Cardiac muscle cell (in vitro differentiated cells and primary cell): ENCODE data around the gene LYPD5. TPM values are rescaled to one million over a fixed set of nuclear protein-coding genes. Genes with fewer than 3 reads are reported as not detected.
A peak's percentile ranks its signal among the peaks of the same experiment; 100 is the strongest.

Experiments used
- DNase-seq, 2 donors: peaks; one replicate each; pipeline versions ENCODE4 v3.0.0 to v3.0.0-alpha.2; 2010 to 2017; ENCODE audit warnings: low read depth in 1 of 2, low spot score in 1 of 2
- H3K27ac ChIP-seq: fragments of 200-600 bp; sonication (generic); 2 replicates; pipeline ENCODE4 v1.5.1; 2016
- H3K27me3 ChIP-seq: fragments of 200-600 bp; sonication (generic); 2 replicates; pipeline ENCODE4 v1.6.0; 2016; ENCODE audit warnings: control low read depth
- H3K36me3 ChIP-seq: fragments of 200-600 bp; sonication (generic); 2 replicates; pipeline ENCODE4 v1.5.1; 2016; ENCODE audit warnings: control low read depth
- H3K4me1 ChIP-seq: fragments of 200-600 bp; sonication (generic); 2 replicates; pipeline ENCODE4 v1.8.1; 2017; ENCODE audit warnings: low read depth, mild to moderate bottlenecking, mixed run types
- H3K4me3 ChIP-seq: fragments of 200-600 bp; sonication (generic); 2 replicates; pipeline ENCODE4 v1.5.1; 2016; ENCODE audit warnings: mild to moderate bottlenecking
- H3K9me3 ChIP-seq: fragments of 200-600 bp; sonication (generic); 2 replicates; pipeline ENCODE4 v1.5.1; 2017; ENCODE audit warnings: low read depth, mild to moderate bottlenecking, control low read depth
- polyA plus RNA-seq: library from polyadenylated mRNA; unstranded; fragments of >200 nt; fragmentation: Nextera tagmentation; extraction: Ambion mirVana; gene quantifications from 2 replicates; pipeline ENCODE4 v1.2.1, GENCODE V29; 2016
- total RNA-seq: library from RNA; depleted of rRNA; stranded (reverse); fragments of >200 nt; gene quantifications from 2 replicates; pipeline ENCODE4 v1.2.3, GENCODE V29; 2016
- TF ChIP-seq, protein P1 (sequence below): IDR thresholded peaks from 2 replicates; pipeline ENCODE4 v1.5.1; 2012; ENCODE audit warnings: low read depth, mild to moderate bottlenecking, low read length

LYPD5 gene
- 0.11 TPM in 1 of 2 replicates, not detected in the other for total RNA-seq
- 0.56 TPM in 1 of 2 replicates, not detected in the other for polyA plus RNA-seq

DNA sequence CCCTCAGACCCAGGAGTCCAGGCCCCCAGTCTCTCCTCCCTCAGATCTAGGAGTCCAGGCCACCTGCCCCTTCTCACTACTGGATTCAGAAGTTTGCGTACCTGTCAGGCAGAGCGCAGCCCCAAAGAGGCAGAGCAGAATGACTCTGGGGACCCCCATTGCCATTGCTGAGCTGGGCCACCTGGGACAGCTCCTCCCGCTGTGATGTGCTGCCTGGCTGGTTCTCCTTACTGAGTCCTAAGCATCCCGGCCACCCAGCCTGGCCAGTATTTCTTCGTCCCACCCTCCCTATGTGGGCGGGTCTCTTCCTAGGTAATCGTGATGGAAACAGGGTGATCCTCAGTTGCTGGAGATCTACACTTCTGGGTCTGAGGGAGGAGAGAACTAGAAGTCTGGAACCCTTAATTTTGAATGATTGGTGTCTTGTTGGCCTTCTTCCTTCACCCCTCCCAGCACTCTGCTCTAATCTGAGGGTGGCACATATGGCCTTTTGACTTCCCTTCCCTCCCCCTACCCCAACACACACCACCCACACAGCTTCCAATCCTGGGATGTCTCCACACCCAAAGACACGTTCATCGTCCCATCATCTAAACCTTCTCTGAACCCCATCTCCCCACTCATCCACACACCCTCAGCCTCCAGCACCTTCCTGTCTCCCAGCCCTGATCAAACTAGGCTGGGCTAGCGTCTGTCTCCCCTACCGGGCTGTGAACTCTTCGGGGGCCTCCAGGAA, at the start of gene LYPD5:
Gene LYPD5 (minus strand): TSS at position 232 of the 736 bp plus-strand sequence. CDS start 67 bp downstream, at position 165.
- Histone ChIP-seq H3K4me3 (no peak within 1 kb of the TSS), H3K36me3 (no peaks in the 10 kb centered on the region), H3K27ac (no peak within 1 kb of the TSS), H3K4me1 (no peaks in the 10 kb centered on the region), H3K27me3 (peaks cover 33% of the 10 kb centered on the region), H3K9me3 (no peaks in the 10 kb centered on the region)
- TF ChIP-seq, protein P1, sequence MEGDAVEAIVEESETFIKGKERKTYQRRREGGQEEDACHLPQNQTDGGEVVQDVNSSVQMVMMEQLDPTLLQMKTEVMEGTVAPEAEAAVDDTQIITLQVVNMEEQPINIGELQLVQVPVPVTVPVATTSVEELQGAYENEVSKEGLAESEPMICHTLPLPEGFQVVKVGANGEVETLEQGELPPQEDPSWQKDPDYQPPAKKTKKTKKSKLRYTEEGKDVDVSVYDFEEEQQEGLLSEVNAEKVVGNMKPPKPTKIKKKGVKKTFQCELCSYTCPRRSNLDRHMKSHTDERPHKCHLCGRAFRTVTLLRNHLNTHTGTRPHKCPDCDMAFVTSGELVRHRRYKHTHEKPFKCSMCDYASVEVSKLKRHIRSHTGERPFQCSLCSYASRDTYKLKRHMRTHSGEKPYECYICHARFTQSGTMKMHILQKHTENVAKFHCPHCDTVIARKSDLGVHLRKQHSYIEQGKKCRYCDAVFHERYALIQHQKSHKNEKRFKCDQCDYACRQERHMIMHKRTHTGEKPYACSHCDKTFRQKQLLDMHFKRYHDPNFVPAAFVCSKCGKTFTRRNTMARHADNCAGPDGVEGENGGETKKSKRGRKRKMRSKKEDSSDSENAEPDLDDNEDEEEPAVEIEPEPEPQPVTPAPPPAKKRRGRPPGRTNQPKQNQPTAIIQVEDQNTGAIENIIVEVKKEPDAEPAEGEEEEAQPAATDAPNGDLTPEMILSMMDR: no peak
- DNase-seq: peak in 1 of 2 donors; percentile 6

DNA sequence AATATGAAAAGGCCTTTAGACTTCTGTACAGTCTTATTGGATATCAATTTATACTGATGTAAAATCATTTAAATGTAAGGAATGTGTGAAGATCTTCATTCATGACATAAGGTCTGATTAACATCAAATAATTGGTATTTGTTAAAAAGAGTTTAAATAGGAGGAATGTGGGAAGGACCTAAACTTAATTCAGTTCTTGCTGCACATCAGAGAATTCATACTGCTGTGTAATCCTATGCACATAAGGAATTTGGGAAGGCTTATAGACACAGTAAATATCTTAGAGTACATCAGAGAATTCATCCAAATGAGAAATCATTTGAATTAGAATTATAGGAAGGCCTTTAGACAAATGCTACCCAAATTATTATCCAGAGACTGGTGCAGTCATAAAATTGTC, 46.6 kb upstream of the LYPD5 start:
- Histone ChIP-seq H3K27me3 (no peaks in the 10 kb centered on the region), H3K27ac (no peak overlapping the region), H3K36me3 (peaks cover 33% of the 10 kb centered on the region), H3K4me3 (no peak overlapping the region), H3K4me1 (no peaks in the 10 kb centered on the region), H3K9me3 (peaks cover 5% of the 10 kb centered on the region)
- TF ChIP-seq, protein P1: no peak
- no peak for DNase-seq

GRCh38 chr19:43847884-43848283, 45.6 kb upstream of the LYPD5 start:
- Histone ChIP-seq H3K27me3 (no peaks in the 10 kb centered on the region), H3K4me1 (no peaks in the 10 kb centered on the region), H3K36me3 (peaks cover 33% of the 10 kb centered on the region), H3K27ac (no peak overlapping the region), H3K9me3 (peaks cover 5% of the 10 kb centered on the region), H3K4me3 (no peak overlapping the region)
- no peak for DNase-seq
- TF ChIP-seq, protein P1: no peak

DNA sequence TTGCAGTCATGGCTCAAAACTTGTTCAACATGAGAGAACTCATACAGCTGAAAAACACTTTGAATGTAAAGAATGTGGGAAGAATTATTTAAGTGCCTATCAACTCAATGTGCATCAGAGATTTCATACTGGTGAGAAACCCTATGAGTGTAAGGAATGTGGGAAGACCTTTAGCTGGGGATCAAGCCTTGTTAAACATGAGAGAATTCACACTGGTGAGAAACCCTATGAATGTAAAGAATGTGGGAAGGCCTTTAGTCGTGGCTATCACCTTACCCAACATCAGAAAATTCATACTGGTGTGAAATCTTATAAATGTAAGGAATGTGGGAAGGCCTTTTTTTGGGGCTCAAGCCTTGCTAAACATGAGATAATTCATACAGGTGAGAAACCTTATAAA, 45.0 kb upstream of the LYPD5 start:
- Histone ChIP-seq H3K27ac (no peak overlapping the region), H3K27me3 (no peaks in the 10 kb centered on the region), H3K4me3 (no peak overlapping the region), H3K36me3 (peaks cover 39% of the 10 kb centered on the region), H3K9me3 (peaks cover 5% of the 10 kb centered on the region), H3K4me1 (no peaks in the 10 kb centered on the region)
- TF ChIP-seq, protein P1: no peak
- DNase-seq: no peak

GRCh38 chr19:43842007-43842406, 39.8 kb upstream of the LYPD5 start:
- peaks cover 37% of the 10 kb centered on the region for H3K36me3 ChIP-seq
- no peaks in the 10 kb centered on the region for H3K4me1 ChIP-seq
- peaks cover 7% of the 10 kb centered on the region for H3K9me3 ChIP-seq
- H3K27me3 ChIP-seq: no peaks in the 10 kb centered on the region
- DNase-seq: no peak
- H3K27ac ChIP-seq: no peak overlapping the region
- TF ChIP-seq, protein P1: no peak
- H3K4me3 ChIP-seq: no peak overlapping the region
